MV-4-11 (cell line): ENCODE results near the gene CCDC78.
"Not testable (repeated sequence)": the region's sequence is repeated elsewhere in the genome, so short reads cannot be mapped to it uniquely, and the experiment has no call there.

Experiments
- DNase-seq: peaks from one replicate; lab custom pipeline; 2025; lab: John Stamatoyannopoulos, UW

The CCDC78 gene

DNA sequence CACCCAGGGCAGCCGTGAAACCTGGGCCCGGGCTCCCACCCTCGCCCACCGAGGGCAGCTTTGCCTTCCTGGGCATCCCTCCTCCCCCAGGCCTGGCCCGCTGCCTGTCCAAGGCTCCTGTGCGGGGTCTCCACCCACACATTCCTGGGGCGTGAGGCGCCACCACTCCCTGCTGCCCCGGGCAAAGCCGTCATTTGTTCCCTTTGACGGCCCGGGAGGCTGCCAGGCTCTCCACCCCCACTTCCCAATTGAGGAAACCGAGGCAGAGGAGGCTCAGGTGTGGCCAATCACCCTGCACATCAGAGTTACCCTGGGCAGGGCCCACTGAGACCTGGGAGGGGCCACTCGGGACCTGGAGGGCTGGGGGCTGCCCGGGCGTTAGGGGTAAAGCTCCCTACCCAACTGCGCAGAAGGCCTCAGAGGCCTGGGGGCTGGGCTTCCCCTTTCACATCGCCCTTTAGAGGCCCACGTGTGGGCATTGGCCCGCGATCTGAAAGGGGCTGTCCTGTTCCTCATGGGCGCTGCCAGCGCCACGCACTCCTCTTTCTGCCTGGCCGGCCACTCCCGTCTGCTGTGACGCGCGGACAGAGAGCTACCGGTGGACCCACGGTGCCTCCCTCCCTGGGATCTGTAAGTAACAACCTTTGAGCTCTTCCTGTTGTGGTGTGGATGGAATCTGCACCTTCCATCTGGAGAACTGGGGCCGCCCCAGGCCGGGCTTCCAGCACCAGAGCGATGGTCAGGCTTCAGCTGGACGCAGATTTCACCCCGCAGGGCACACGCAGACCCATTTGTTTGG is 34.5 kb upstream of the CCDC78 start, which contains the start of gene MSLN:
MSLN (plus strand) TSS at position 190 of the 799 bp plus-strand sequence. CDS start 1,947 bp downstream, outside the sequence.
- DNase-seq = peak; percentile 20

DNA sequence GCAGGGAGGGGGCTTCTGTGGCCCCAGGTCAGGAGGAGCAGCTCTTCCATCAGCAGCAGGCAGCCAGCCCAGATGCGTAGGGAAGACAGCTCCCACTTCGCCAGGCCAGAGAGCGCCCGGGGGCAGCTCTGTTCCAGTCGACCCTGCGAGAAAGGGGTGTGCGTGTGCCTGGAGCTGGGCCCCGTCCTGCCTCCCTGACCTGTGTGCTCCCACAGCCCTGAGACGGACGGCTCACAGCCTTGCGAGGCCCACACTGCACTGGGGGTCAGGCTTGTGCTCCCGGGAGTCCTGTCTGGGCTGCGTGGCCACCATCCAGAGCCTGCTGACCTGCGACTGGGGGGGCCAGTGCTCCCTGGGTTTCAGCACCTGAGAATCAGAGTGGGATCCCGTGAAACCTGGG is 33.8 kb upstream of the CCDC78 start:
- DNase-seq = no peak

DNA sequence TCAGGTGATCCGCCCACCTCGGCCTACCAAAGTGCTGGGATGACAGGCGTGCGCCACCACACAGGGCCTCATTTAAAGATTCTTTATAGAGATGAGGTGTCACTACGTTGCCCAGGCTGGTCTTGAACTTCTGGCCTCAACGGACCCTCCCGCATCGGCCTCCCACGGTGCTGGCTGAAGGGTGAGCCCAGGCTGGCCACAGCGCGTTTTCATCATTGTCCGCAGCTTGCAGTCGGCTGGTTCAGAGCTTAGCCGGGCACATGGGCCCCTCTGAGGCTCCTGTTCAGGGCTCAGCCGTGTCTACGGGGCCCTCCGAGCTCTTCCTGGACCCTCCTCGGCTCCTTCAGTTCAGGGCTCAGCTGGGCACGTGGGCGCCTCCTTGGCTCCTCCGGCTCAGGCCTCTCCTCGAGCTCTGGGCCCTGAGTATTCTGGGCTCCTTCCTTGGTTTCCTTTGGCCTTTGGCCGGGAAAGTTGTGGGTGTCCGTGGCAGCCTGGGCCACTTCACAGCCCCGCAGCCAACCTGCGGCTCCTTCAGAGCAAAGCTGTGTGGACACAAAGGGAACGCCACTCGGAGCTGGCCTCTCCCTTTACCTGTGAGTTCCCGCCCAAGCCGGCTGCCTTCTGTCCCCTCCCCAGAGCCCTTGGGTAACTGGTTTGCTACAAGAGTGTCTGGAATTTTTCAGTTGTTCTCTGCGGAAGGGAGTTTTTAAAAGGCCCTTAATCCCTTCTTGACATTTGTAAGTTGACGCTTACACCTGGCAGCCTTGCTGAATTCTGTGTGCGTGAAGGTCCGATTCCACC is 33.1 kb upstream of the CCDC78 start:
- DNase-seq = no peak

DNA sequence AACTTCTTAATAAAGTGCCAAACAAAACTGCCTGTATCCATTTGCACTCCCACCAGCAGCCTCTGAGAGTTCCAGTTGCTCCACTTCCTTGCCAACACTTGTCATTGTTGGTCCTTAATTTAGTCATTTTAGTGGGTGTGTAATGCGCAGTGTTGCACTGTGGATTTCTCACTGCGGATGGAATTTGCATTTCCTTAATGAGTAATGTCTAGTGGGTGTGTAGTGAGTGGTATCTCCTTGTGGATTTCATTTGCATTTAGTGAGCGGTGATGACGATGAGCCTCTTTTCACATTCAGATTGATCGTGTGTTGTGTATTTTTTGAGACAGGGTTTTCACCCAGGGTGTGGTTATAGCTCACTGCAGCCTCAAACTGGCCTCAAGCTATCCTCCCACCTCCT is 30.2 kb upstream of the CCDC78 start:
- DNase-seq = no peak

DNA sequence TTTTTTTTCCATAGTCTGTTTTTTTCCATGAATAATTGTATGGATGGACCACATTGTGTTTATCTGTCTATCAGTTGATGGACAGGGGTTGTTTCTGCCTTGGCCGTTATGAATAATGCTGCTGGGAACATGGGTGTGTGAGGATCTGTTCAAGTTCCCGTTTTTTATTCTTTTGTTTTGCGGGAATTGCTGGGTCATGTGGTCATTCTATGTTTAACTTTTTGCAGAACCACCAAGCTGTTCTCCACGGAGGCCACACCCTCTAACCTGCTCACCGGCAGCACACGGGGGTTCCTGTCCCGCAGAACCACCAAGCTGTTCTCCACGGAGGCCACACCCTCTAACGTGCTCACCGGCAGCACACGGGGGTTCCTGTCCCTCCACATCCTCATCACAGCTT is 28.4 kb upstream of the CCDC78 start:
- DNase-seq = peak; percentile 84

DNA sequence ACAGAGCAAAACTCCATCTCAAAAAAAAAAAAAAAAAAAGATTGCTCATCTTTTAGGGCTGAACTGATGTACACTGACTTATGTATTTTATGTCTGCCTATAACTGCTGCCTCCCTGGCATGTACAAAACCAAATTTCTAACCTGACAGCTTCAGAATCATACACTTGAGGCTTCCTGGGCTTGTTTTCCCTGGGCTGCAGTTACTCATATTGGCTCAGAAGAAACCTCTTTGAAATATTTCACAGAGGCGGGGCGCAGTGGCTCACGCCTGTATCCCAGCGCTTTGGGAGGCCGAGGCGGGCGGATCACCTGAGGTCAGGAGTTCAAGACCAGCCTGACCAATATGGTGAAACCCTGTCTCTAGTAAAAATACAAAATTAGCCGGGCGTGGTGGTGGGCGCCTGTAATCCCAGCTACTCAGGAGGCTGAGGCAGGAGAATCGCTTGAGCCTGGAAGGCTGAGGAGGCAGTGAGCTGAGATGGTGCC is 27.9 kb upstream of the CCDC78 start:
- DNase-seq = not testable (repeated sequence)

DNA sequence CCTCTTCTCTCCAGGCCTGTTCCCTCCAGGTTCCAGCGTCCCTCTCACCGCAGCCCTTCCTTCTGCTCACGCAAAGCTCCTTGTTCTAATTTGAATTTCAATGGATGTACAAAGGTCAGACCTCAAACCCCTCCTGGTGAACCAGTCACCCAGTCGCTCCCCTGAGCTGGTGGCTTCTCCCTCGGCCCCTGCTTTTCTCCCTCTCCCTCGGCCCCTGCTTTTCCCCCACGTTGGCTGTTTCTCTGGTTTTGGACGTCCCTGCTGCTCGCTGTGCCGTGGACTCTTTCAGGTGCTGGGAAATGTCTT is 25.7 kb upstream of the CCDC78 start:
- DNase-seq = no peak

DNA sequence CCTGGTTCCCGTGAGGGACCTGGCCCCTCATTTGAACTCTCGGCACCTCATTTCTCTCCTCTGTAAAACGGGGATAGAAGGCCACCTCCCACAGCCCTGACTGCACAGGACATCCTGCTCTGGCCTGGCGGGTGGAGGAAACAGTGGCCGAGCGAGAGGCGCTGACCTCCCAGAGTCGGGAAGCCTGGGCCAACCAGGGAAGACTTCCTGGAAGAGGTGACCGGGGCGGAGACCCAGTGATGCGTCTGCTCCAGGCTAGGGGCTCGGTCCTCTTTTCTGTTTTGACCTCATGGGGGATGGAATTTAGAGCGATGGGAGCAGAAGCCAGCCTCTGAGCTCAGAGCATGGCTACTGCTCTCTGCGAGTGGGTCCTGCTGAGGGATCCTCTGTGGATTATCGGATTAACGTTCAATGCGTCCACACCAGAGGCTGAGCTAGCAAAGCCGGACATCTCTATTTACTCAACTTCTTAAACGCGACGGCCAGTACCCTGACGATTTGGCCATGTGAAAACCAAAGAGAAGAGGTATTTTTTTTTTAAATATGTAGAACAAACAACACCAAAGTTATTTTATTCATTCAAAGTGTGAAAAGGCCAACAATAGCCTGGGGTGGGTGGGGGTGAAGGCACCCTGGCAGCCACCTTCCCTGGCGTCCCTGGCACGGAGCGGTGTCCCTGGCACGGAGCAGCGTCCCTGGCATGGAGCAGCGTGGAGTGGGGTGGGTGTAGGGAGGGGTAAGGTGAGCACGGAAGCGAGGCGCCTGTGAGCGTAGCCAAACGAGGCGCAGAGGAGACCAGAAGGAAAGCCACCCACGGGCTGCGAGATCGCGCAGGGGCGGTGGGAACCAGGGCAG is 25.1 kb upstream of the CCDC78 start:
- DNase-seq = no peak

DNA sequence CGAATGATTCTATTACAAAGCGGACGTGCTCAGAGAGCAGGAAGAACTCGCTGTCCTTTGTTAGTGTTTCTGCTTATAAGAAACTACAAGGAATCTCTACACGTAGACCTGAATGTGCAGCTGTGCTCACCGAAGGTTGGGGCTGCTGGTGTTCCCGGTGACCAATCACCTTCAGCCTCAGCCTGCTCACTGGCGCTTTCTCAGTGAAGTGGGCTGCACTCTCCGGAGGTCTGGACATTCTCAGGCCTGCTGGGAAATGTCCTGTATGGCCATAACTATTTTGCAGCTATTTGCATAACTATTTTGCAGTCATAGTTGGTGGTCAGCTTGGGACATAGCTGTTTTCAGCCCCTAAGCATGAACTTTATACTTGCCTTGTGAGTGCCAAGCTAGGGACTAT is 24.2 kb upstream of the CCDC78 start:
- no peak for DNase-seq

DNA sequence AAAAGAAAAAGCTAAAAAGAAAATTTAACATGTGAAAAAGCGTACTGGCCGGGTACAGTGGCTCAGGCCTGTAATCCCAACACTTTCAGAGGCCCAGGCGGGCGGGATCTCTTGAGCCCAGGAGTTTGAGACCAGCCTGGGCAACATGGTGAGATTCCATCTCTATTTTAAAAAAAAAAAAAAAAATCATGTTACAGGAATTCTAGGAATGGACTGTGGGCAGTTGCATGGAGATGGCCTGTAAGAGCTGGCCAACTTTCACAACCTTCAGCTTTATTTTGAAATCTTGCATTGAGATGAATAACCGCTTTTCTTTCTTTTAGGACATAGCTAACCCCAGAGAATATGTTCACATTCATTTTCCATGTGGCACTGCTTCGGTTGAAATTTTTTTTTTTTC is 22.8 kb upstream of the CCDC78 start:
- DNase-seq = no peak

DNA sequence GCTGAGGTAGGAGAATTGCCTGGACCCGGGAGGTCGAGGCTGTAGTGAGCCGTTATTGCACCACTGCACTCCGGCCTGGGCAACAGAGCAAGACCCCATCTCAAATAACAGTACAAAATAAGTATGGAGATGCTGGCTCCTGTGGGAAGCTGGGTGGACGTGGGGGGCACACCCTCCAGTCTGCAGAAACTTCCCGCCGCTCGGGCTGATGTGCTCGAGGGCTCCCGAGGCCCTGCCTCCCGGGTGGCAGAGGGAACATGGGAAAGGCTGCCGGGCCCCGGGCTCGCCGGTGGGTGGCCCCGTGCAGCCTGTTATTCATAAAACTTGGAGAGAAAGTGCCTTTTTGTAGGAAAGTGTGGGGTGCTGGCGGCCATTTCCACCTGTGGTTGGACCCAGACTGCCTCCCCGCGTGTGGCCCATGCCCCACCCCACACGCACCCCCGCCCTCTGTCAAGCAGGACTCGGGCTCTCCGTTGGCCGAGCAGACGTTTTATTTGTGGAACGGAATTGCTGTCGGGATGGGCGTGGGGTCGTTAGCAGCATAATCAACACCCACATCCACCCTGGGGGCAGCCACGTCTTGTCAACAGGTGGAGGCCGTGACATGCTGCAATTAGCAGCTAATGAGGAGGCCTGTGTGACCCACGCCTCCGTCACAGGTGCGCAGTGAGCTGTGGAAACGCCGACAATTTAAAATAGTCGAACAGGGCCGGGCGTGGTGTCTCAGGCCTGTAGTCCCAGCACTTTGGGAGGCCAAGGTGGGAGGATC is 21.9 kb upstream of the CCDC78 start:
- no peak for DNase-seq

DNA sequence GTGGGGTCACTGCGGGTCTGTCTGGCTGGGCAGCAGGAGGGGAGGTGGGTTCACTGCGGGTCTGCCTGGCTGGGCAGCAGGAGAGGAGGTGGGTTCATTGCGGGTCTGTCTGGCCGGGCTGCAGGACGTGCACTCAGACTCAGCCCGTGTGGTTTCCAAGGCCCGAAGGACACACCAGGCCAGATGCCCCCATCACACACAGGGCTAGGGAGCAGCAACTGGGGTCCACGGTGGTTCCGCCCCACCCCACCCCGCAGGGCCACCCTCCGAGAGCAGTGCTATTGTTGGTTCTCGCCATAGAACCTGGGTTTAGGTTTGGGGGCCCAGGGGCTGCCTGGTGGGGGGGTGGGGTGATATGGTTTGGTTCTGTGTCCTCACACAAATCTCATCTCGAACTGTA is 20.4 kb upstream of the CCDC78 start:
- no peak for DNase-seq

DNA sequence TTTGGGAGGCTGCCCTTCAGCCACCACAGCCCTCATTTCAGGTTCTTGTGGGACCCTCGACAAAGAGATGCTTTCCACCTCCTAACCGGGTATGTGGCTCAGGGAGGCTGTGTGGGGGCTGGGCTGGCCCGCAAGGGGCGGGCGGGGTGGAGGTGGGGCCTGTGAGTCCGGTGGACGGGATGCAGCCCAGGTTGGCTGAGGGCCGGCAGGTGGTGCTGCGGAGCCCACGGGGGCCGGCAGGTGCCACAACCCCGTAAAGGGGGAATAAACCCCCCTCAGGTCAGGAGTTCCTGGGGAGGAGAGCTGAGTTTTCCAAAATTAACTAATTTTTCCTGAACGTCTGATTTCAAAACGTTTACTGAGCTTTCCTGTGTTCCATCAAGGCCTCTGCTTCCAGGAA is 19.5 kb upstream of the CCDC78 start:
- DNase-seq = no peak

DNA sequence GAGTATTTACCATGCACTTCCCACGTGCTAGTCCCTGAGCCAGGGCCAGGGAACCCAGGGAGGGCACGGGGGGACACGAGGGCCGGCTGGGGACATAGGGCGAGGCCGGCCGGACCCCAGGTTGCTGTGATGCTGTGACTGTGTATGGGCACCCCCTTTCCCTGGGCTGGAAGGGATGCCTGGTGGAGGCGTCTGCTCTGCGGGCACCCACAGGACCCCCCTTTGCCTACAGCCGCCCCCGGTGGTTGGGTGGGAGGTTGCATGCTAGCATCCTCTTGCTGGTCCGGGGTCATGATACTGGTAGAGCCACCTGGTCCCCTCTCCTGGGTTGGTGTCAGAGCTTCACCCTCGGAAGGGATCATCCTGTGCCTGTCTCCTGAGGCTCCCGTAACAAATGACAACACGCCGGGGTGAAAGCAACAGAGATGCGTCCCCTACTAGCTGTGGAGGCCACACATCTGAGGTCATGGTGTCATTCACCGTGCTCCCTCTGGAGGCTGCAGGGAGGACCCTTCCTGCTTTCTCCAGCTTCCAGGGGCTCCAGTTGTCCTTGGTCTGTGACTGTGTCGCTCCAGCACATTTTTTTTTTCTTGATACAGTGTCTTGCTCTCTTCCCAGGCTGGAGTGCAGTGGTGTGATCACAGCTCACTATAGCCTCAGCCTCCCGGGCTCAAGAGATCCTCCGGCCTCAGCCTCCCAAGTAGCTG is 17.7 kb upstream of the CCDC78 start:
- DNase-seq = no peak

DNA sequence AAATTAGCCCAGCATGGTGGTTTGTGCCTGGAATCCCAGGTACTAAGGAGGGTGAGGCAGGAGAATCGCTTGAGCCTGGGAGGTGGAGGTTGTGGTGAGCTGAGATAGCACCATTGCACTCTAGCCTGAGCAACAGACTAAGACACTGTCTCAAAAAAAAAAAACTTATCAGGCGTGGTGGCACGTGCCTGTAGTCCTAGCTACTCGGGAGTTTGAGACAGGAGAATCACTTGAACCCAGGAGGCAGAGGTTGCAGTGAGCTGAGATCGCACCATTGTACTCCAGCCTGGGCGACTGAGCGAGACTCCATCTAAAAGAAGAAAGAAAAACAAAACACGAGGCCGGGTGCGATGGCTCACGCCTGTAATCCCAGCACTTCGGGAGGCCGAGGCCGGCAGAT is 16.7 kb upstream of the CCDC78 start:
- not testable (repeated sequence) for DNase-seq

DNA sequence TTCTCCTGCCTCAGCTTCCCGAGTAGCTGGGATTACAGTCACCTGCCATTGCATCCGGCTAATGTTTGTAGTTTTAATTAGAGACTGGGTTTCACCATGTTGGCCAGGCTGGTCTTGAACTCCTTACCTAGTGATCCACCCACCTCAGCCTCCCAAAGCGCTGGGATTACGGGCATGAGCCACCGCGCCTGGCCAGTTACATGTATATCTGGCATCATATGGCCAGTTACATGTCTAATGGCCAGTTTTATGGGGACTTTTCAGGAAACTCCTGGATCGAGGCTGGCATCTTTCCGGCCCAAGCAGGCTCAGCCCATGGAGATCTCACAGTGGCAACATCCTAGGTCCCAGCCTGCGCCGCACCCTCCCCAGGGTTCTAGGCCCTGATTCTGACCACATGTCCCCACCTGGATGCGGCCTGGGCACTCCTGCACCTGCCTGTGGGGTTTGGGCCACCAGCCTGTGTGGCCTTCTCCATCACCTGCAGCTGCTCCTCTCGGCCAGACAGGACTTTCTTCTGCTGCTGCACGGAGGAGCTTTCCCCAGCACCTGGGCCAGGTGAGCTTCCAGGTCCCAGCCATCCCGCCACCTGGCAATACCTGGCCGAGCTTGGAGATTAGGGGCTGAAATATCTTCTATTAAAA is 15.9 kb upstream of the CCDC78 start:
- no peak for DNase-seq

DNA sequence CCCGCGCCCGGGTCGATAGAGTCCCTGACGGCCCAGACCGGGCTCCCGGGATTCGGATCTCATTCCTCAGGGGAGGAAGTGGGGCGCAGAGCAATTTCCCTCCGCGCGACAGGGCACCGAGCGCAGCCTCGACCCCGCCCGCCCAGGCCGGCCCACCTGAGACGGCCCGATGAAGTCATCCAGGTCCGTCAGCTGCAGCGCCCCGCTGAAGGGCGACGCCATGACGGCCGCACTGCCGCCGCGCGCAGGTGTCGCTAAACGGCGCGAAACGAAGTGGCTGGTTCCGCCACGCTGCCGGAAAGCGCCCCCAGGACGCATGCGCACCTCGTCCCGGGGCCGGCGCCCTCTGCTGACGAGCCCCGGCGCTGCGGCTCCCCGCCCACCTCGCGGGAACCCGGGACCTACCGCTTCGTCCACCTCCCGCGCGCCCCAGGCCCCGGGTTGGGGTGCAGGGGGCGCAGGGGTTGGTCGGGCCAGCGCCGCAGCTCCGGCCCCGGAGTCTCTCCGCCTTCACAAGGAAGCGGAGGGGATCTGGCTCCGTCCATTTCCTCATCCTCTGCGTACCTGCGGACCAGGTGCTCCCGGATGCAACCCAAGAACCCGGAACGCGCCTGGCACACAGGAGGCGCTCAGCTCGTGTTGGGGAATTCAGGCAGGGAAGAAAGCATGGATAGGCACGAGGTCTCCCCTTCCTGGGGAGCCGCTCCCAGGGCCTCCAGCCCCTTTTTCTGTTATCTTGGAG is 14.7 kb upstream of the CCDC78 start, which contains the start of gene CIAO3:
CIAO3 (minus strand) TSS at position 234 of the 742 bp plus-strand sequence; CDS start at position 222, 12 bp downstream.
- DNase-seq = peak; percentile 74

DNA sequence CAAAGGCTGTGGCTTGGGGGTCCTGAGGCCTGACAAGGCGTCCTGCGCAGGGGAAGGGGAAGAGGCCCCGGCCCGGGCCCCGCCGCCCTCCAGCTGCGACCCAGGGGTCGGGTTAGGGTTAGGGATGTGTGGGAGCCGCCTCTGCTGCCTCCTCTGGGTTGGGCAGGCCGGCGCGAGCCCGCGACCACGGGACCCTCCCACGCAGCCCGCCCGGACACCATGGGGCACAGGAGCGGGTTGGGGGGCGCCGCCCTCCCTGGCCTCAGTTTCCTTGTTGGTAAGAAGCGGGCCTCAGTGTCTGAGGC is 14.2 kb upstream of the CCDC78 start:
- no peak for DNase-seq

DNA sequence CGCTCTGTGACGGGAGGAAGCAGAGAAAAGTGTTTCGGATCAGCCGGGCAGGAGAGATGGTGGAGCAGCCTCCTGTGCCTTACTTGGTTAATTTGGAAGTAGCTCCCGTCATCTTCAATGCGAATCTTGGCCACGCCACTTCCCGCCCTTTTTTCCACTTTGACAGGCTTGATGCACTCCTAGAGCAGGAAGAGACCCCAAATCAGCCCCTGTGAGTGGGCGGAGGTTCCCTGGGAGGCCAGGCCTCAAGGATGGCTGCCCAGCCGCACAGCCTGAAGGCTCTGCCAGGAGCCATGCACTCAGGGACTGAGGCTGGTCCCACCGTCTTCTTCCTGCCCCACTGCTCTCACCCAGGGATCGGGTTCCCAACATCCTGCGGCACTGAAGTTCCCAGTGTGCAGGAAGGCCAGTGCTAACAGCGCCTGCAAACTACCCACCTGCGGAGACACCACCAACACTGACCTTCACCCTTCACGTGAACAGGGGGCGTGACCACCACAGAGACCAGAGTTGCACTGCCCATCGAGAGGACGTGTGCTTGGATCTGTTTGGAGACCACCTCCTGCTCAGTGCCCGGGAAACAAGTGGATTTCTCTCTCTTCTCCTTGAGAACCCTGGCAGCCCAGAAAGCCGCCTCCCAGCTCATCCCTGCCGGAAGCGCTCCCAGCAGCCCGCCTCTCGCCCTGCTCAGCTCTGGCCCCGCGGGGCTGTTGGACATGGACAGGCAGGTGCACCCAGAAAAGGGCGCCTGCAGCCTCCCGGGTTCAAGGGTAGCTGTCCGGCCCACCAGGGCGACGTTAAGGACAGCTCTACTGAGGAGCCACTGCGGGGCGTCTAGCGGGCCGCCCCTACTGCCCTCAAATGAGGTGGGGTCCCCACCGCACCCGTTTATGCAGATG is 13.6 kb upstream of the CCDC78 start:
- DNase-seq = no peak
